IMR-90 (cell line): ENCODE measurements around the gene AOPEP. TPM values are rescaled to one million over a fixed set of nuclear protein-coding genes. Genes with fewer than 3 reads are reported as not detected.

Experiments used
- ATAC-seq: fragments of 200-7000 bp; cut with Tn5 transposase; 2 replicates; pipeline ENCODE4 v1.9.1; 2020; ENCODE audit warnings: low read depth, mild to moderate bottlenecking, moderate library complexity
- BruUV-seq: library from RNA; stranded (reverse); fragments of 400-500 nt; replicated peaks from 2 replicates; lab custom pipeline; 2021; lab: Mats Ljungman, UMichigan
- CTCF ChIA-PET: fragments of 300-600 bp; formaldehyde crosslinking; extraction: SDS; loops from one replicate; lab custom pipeline; 2021; ENCODE audit warnings: antibody characterized with exemption; lab: Yijun Ruan, JAX
- POLR2A ChIA-PET: fragments of 300-600 bp; sonication (Branson Sonifier 250); formaldehyde crosslinking; loops from one replicate; lab custom pipeline; 2022; ENCODE audit warnings: antibody characterized with exemption; ENCODE audit not compliant: unreplicated experiment; lab: Charles Lee
- DNase-seq: peaks from one replicate; pipeline ENCODE4 v3.0.0; 2013
- H2AFZ ChIP-seq: replicated peaks from 2 replicates; pipeline ENCODE3; 2013; ENCODE audit warnings: low read length, mild to moderate bottlenecking; ENCODE audit not compliant: poor library complexity
- H2AK5ac ChIP-seq: 2 replicates; pipeline ENCODE4 v1.6.1; 2013; ENCODE audit warnings: low read depth, low read length, inconsistent platforms
- H2AK9ac ChIP-seq: replicated peaks from 2 replicates; pipeline ENCODE3; 2013; ENCODE audit warnings: mild to moderate bottlenecking, low read depth, low read length, moderate library complexity; ENCODE audit not compliant: poor library complexity
- H2BK120ac ChIP-seq: 2 replicates; pipeline ENCODE4 v1.6.1; 2013; ENCODE audit warnings: low read depth, low read length, inconsistent platforms
- H2BK15ac ChIP-seq: 3 replicates; pipeline ENCODE4 v1.6.1; 2013; ENCODE audit warnings: low read depth, low read length, inconsistent platforms
- H2BK20ac ChIP-seq: 2 replicates; pipeline ENCODE4 v1.6.1; 2013; ENCODE audit warnings: low read depth, mild to moderate bottlenecking, inconsistent platforms, low read length, moderate library complexity
- H2BK5ac ChIP-seq: 2 replicates; pipeline ENCODE4 v1.6.1; 2013; ENCODE audit warnings: mild to moderate bottlenecking, low read depth, low read length, inconsistent platforms; ENCODE audit not compliant: poor library complexity, severe bottlenecking
- H3K14ac ChIP-seq: replicated peaks from 2 replicates; pipeline ENCODE4 v1.6.1; 2013; ENCODE audit warnings: low read depth, low read length, inconsistent platforms
- H3K18ac ChIP-seq: 2 replicates; pipeline ENCODE4 v1.6.1; 2013; ENCODE audit warnings: low read depth, low read length, control low read depth
- H3K23ac ChIP-seq: 2 replicates; pipeline ENCODE4 v1.6.1; 2013; ENCODE audit warnings: low read depth, low read length, inconsistent platforms
- H3K27ac ChIP-seq: 2 replicates; pipeline ENCODE4 v1.5.1; 2013; ENCODE audit warnings: mild to moderate bottlenecking, control low read depth, low read length; ENCODE audit not compliant: insufficient read depth
- H3K27me3 ChIP-seq: 2 replicates; pipeline ENCODE4 v1.6.1; 2013; ENCODE audit warnings: low read length; ENCODE audit not compliant: control insufficient read depth, insufficient read depth
- H3K36me3 ChIP-seq: 2 replicates; pipeline ENCODE4 v1.6.1; 2013; ENCODE audit warnings: low read length, mixed read lengths; ENCODE audit not compliant: control insufficient read depth, insufficient read depth
- H3K4ac ChIP-seq: 2 replicates; pipeline ENCODE4 v1.6.1; 2013; ENCODE audit warnings: low read depth, low read length, inconsistent platforms
- H3K4me1 ChIP-seq: 2 replicates; pipeline ENCODE4 v1.6.1; 2013; ENCODE audit warnings: low read length, mixed read lengths; ENCODE audit not compliant: control insufficient read depth, insufficient read depth
- H3K4me2 ChIP-seq: 2 replicates; pipeline ENCODE4 v1.6.1; 2013; ENCODE audit warnings: low read depth, mild to moderate bottlenecking, control low read depth, low read length, moderate library complexity
- H3K4me3 ChIP-seq: 2 replicates; pipeline ENCODE4 v1.5.1; 2013; ENCODE audit warnings: low read depth, mild to moderate bottlenecking, control low read depth, low read length, moderate library complexity; ENCODE audit not compliant: insufficient read depth
- H3K56ac ChIP-seq: 2 replicates; pipeline ENCODE4 v1.6.1; 2013; ENCODE audit warnings: low read length, inconsistent platforms; ENCODE audit not compliant: insufficient read depth; ENCODE audit errors: extremely low read depth
- H3K79me1 ChIP-seq, 2 experiments: 2 replicates each; pipeline ENCODE4 v1.6.1; 2013; ENCODE audit warnings: low read length in 2 of 2, inconsistent platforms in 1 of 2, low read depth in 1 of 2
- H3K9ac ChIP-seq: 2 replicates; pipeline ENCODE4 v1.6.1; 2013; ENCODE audit warnings: low read depth, low read length, control low read depth
- H3K9me1 ChIP-seq: 2 replicates; pipeline ENCODE4 v1.6.1; 2013; ENCODE audit warnings: low read length, inconsistent platforms; ENCODE audit not compliant: insufficient read depth
- H3K9me3 ChIP-seq: 2 replicates; pipeline ENCODE4 v1.6.1; 2013; ENCODE audit warnings: low read length; ENCODE audit not compliant: control insufficient read depth, insufficient read depth
- H4K20me1 ChIP-seq: 2 replicates; pipeline ENCODE4 v1.6.1; 2013; ENCODE audit warnings: low read length, inconsistent platforms; ENCODE audit not compliant: insufficient read depth
- H4K5ac ChIP-seq: 2 replicates; pipeline ENCODE4 v1.6.1; 2013; ENCODE audit warnings: mild to moderate bottlenecking, low read depth, low read length, control low read depth
- H4K8ac ChIP-seq, 2 experiments: 2 replicates each; pipeline ENCODE4 v1.6.1; 2013; ENCODE audit warnings: low read depth in 2 of 2, low read length in 2 of 2, control low read depth in 1 of 2, inconsistent platforms in 1 of 2
- H4K91ac ChIP-seq: 2 replicates; pipeline ENCODE4 v1.6.1; 2013; ENCODE audit warnings: low read depth, low read length, inconsistent platforms; ENCODE audit not compliant: insufficient read depth
- CHD1 ChIP-seq: IDR thresholded peaks from 2 replicates; pipeline ENCODE4 v1.6.1; 2012; ENCODE audit warnings: low read depth, low read length, improper control_type of control experiment
- FOS ChIP-seq: fragments of 150-350 bp; IDR thresholded peaks from 2 replicates; pipeline ENCODE4 v1.6.1; 2016; ENCODE audit warnings: low read depth, low read length
- NFE2L2 ChIP-seq: fragments of 150-350 bp; IDR thresholded peaks from 2 replicates; pipeline ENCODE4 v1.6.1; 2016; ENCODE audit warnings: low read depth, mild to moderate bottlenecking, low read length
- RFX5 ChIP-seq: IDR thresholded peaks from 2 replicates; pipeline ENCODE4 v1.8.0; 2012; ENCODE audit warnings: low read depth, mild to moderate bottlenecking, low read length, moderate library complexity
- WGBS, 2 experiments: methylation state at CpG; one replicate each; pipeline versions ENCODE4 v1.1.5 to v1.1.7; 2013; ENCODE audit warnings: missing lambda C conversion rate in 2 of 2; ENCODE audit not compliant: insufficient read length in 1 of 2; ENCODE audit errors: extremely low coverage in 2 of 2; 5-methylcytosine and 5-hydroxymethylcytosine counted together
- dilution Hi-C: fragments of 300-500 bp; cut with HindIII; formaldehyde crosslinking; loops from one replicate; pipeline ENCODE4 v1.14.3; 2018; ENCODE audit warnings: low sequenced_read_pairs; ENCODE audit not compliant: unreplicated experiment
- in situ Hi-C: fragments of 300-500 bp; cut with MboI; formaldehyde crosslinking; loops from 3 replicates; pipeline ENCODE4 v1.14.3; 2019; ENCODE audit warnings: low sequenced_read_pairs, inconsistent platforms, mixed read lengths
- intact Hi-C: fragments of 100-400 bp; cut with micrococcal nuclease; formaldehyde crosslinking; loops from 2 replicates; pipeline ENCODE4 v1.10.0; 2022
- polyA plus RNA-seq, 3 experiments: library from polyadenylated mRNA; depleted of rRNA; stranded (reverse); fragments of >200 nt; gene quantifications; 2 replicates each; pipeline ENCODE4 v1.2.3, GENCODE V29; 2012; ENCODE audit warnings: low replicate concordance in 1 of 3
- total RNA-seq: library from RNA; depleted of rRNA; stranded (reverse); fragments of >200 nt; gene quantifications from 2 replicates; pipeline ENCODE4 v1.2.3, GENCODE V29; 2012

AOPEP gene
- total and polyA plus RNA-seq, 2 of the 4 experiments (the other 2 are of a cell fraction): 34.9 to 38.7 TPM

GRCh38 chr9:94908583-94909249 lies 182.2 kb downstream of the AOPEP start:
- in situ Hi-C loops (no loop called here), dilution Hi-C loops (no loop called here), intact Hi-C loops (no loop called here)
- Histone ChIP-seq H3K9ac (no peak overlapping the region), H3K4ac (peak overlapping the region; percentile 81), H2AFZ (no peak overlapping the region), H3K27me3 (no peaks in the 10 kb centered on the region), H2AK5ac (peak overlapping the region; percentile 40; the same call in 1 of the 2 replicates), H3K4me3 (no peak overlapping the region), H3K4me1 (peaks cover 22% of the 10 kb centered on the region), H3K14ac (peak overlapping the region; percentile 30; the same call in 1 of the 2 replicates), H2BK20ac (peak overlapping the region; percentile 71; the same call in 1 of the 2 replicates), H3K18ac (peak overlapping the region; percentile 61), H3K79me1 (peaks cover 0 to 27% of the 10 kb centered on the region in 2 experiments; a peak in 2 of 4 replicates), H4K8ac (0 out of 4 replicates have a peak overlapping the region, but pooled peaks of 1 of the 2 experiments have one; percentile 17), H3K23ac (0 out of 2 replicates have a peak overlapping the region, but pooled peaks have one; percentile 12), H3K4me2 (no peak overlapping the region), H4K5ac (no peak overlapping the region), H3K56ac (no peak overlapping the region), H3K9me3 (no peaks in the 10 kb centered on the region), H3K27ac (no peak overlapping the region), H4K20me1 (no peaks in the 10 kb centered on the region), H2BK120ac (peak overlapping the region; percentile 68), H3K9me1 (peaks cover 11% of the 10 kb centered on the region), H3K36me3 (no peaks in the 10 kb centered on the region), H2BK5ac (no peak overlapping the region), H2AK9ac (no peak overlapping the region), H2BK15ac (peak overlapping the region; percentile 45; the same call in 1 of the 3 replicates), H4K91ac (peak overlapping the region; percentile 6; the same call in 1 of the 2 replicates)
- BruUV-seq: no TSS peak
- WGBS, 2 experiments: 88% methylated on average over 3 of the region's 9 CpGs; no CpG with 5 or more reads in 1 of the 2 experiments
- ChIA-PET CTCF (interaction anchor here (0.5 to 0.7 kb wide), 2 partner anchors 228 to 1059 kb away, joined by 3 read pairs; no protein-coding TSS in a partner anchor), POLR2A (no interaction called here)
- no peak for ATAC-seq
- DNase-seq: no peak
- TF ChIP-seq FOS: no peak
- TF ChIP-seq RFX5: no peak
- no peak for TF ChIP-seq CHD1
- TF ChIP-seq NFE2L2: no peak
